Muscle layer of colon (tissue), 2 donors: Measurements from ENCODE around the gene PKIG.
A peak's percentile ranks its signal among the peaks of the same experiment; 100 is the strongest.

Experiments used
- H3K27ac ChIP-seq: one replicate; pipeline ENCODE4 v1.7.0; 2013; ENCODE audit warnings: low read depth, mild to moderate bottlenecking, low read length, moderate library complexity
- H3K27me3 ChIP-seq, 2 donors: one replicate each; pipeline ENCODE4 v1.7.0; 2013; ENCODE audit warnings: low read length in 2 of 2, mild to moderate bottlenecking in 2 of 2; ENCODE audit not compliant: insufficient read depth in 2 of 2, control insufficient read depth in 1 of 2
- H3K36me3 ChIP-seq: one replicate; pipeline ENCODE4 v1.7.0; 2013; ENCODE audit warnings: mild to moderate bottlenecking, low read length; ENCODE audit not compliant: insufficient read depth
- H3K4me1 ChIP-seq: one replicate; pipeline ENCODE4 v1.7.0; 2013; ENCODE audit warnings: mild to moderate bottlenecking, low read length; ENCODE audit not compliant: insufficient read depth
- H3K4me3 ChIP-seq, 2 donors: one replicate each; pipeline ENCODE4 v1.7.0; 2013; ENCODE audit warnings: low read length in 2 of 2, low read depth in 1 of 2, mild to moderate bottlenecking in 1 of 2, moderate library complexity in 1 of 2
- H3K9ac ChIP-seq: one replicate; pipeline ENCODE4 v1.7.0; 2013; ENCODE audit warnings: low read length
- H3K9me3 ChIP-seq: one replicate; pipeline ENCODE4 v1.7.0; 2013; ENCODE audit warnings: mild to moderate bottlenecking, low read length
- donor health status: abdominal sarcoma.
- donor health status: Adenocarcinoma of cecum.

Gene PKIG

DNA sequence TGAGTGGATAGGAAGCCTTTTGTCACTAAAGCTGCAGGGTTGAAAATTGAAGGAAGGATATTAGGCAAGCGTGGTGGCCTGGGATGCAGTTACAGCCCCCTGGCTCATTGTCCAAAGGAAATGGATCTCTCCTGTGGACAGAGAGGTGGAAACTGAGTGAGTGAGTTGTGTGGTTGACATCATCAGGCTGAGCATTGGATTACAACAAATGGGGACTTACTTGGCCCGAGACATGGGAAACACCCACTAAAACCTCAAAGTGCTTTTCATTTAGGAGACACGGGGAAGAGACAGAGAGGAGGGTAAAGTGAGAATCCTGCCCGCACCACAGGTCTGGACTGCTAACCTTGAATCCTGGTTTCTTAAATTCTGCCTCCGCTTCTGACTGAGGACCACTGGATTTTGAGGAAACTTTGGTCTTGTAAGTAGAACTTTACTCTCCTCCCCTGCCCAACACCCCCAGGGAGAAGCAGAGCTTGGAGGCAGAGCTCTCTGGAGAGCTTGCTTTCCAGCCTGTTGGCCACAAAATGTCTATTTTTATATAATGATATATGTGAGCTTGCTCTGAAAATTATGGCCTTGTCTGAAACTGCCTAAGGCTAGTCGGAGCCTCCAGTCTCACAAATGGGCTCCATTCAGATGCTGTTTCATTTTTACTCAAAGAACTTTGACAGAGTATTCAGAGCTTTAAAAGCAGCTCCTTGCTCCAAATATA is at the start of gene PKIG:
Gene PKIG, plus strand, starts transcription at position 269 of the 715 bp plus-strand sequence. CDS start 31,978 bp downstream, outside the sequence.
- H3K27ac ChIP-seq = peak within 1 kb of the TSS; percentile 71
- H3K36me3 ChIP-seq = no peaks in the 10 kb centered on the region
- H3K9ac ChIP-seq = peak within 1 kb of the TSS; percentile 41
- no peaks in the 10 kb centered on the region for H3K27me3 ChIP-seq
- peak within 1 kb of the TSS; percentile 33 to 52 for H3K4me3 ChIP-seq
- no peaks in the 10 kb centered on the region for H3K9me3 ChIP-seq
- H3K4me1 ChIP-seq = peaks cover 83% of the 10 kb centered on the region

GRCh38 chr20:44532981-44533331 is 49.4 kb upstream of the PKIG start:
- no peaks in the 10 kb centered on the region for H3K27me3 ChIP-seq
- peak overlapping the region; percentile 54 for H3K27ac ChIP-seq
- H3K4me1 ChIP-seq = peaks cover 39% of the 10 kb centered on the region
- H3K9me3 ChIP-seq = no peaks in the 10 kb centered on the region
- H3K36me3 ChIP-seq = no peaks in the 10 kb centered on the region
- no peak overlapping the region for H3K9ac ChIP-seq
- H3K4me3 ChIP-seq = peak overlapping the region in 1 of 2 donors; percentile 69

DNA sequence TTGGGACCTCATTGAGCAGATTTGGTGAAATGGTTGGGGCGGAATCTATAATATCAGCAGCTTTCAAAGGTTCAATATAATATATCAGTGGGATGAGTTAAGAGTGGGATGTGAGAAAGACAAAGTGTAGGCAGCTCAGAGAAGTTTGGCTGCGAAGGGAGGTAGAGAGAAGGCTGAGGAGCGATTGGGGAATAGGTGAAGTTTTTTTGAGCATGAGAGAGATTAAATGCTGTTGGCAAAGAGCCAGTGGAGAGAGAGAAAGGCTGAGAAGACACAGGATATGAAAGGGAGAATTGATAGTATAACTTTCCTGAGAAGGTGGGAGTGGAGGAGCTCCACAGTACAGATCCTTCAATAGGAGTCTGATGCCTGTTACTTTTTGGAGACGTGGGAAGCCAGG is 48.5 kb upstream of the PKIG start:
- no peaks in the 10 kb centered on the region for H3K9me3 ChIP-seq
- no peak overlapping the region for H3K9ac ChIP-seq
- peak overlapping the region; percentile 23 for H3K27ac ChIP-seq
- no peaks in the 10 kb centered on the region for H3K27me3 ChIP-seq
- H3K4me3 ChIP-seq = no peak overlapping the region
- peaks cover 49% of the 10 kb centered on the region for H3K4me1 ChIP-seq
- no peaks in the 10 kb centered on the region for H3K36me3 ChIP-seq

GRCh38 chr20:44536175-44536574 is 46.2 kb upstream of the PKIG start:
- Histone ChIP-seq H3K9me3 (no peaks in the 10 kb centered on the region), H3K4me3 (no peak overlapping the region), H3K36me3 (no peaks in the 10 kb centered on the region), H3K27ac (peak overlapping the region; percentile 21), H3K27me3 (no peaks in the 10 kb centered on the region), H3K4me1 (peaks cover 57% of the 10 kb centered on the region), H3K9ac (no peak overlapping the region)

GRCh38 chr20:44537993-44538392 is 44.4 kb upstream of the PKIG start:
- Histone ChIP-seq H3K27me3 (no peaks in the 10 kb centered on the region), H3K27ac (no peak overlapping the region), H3K9ac (no peak overlapping the region), H3K9me3 (no peaks in the 10 kb centered on the region), H3K4me3 (no peak overlapping the region), H3K36me3 (no peaks in the 10 kb centered on the region), H3K4me1 (peaks cover 49% of the 10 kb centered on the region)

GRCh38 chr20:44540834-44541233 is 41.5 kb upstream of the PKIG start:
- no peak overlapping the region for H3K4me3 ChIP-seq
- H3K9me3 ChIP-seq = no peaks in the 10 kb centered on the region
- H3K4me1 ChIP-seq = peaks cover 45% of the 10 kb centered on the region
- H3K27ac ChIP-seq = no peak overlapping the region
- no peaks in the 10 kb centered on the region for H3K36me3 ChIP-seq
- no peaks in the 10 kb centered on the region for H3K27me3 ChIP-seq
- H3K9ac ChIP-seq = no peak overlapping the region

DNA sequence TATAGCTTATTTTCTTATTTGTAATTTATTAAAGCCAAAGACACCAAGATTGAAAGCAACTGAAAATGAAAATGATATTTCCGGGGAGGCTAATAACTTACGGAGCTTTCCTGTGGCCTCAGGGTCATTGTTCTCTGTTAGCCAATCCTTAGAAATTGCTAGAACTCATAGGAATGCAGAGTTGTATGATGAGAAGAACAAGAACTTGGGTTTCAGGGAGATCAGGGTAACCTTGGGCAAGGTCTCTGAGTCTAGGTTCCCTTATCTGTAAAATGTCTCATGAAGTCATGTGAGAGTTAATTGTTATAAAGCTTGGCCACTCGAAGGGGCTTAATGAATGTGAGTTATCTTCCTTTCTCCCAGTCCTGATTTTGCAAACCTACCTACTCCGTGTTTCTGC is 40.4 kb upstream of the PKIG start:
- Histone ChIP-seq H3K36me3 (no peaks in the 10 kb centered on the region), H3K4me1 (peaks cover 38% of the 10 kb centered on the region), H3K27ac (peak overlapping the region; percentile 67)

DNA sequence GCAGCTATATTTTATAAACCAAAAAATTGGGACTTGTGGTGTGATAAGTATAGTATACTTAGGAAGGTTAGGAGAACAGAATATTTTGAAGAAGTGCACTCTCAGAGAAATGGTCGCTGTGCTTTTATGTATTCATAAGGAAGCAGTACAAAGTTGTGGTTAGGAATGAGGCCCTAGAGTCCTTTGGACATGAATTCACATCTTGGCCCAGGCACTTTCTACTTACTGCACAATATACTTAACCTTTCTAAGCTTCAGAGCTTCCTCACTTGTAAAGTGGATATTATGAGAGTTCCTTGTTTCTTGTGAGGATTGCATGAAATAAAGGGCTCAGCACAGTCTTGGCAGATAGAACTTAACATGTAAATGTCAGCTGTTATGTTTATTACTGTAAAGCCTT is 39.5 kb upstream of the PKIG start:
- no peak overlapping the region for H3K9ac ChIP-seq
- no peaks in the 10 kb centered on the region for H3K27me3 ChIP-seq
- H3K27ac ChIP-seq = no peak overlapping the region
- no peak overlapping the region for H3K4me3 ChIP-seq
- peaks cover 37% of the 10 kb centered on the region for H3K4me1 ChIP-seq
- no peaks in the 10 kb centered on the region for H3K36me3 ChIP-seq
- no peaks in the 10 kb centered on the region for H3K9me3 ChIP-seq

More for the DNA sequence above, 40.4 kb upstream of the PKIG start:
- no peak overlapping the region for H3K9ac ChIP-seq
- H3K27me3 ChIP-seq = no peaks in the 10 kb centered on the region
- H3K4me3 ChIP-seq = no peak overlapping the region
- H3K9me3 ChIP-seq = no peaks in the 10 kb centered on the region

DNA sequence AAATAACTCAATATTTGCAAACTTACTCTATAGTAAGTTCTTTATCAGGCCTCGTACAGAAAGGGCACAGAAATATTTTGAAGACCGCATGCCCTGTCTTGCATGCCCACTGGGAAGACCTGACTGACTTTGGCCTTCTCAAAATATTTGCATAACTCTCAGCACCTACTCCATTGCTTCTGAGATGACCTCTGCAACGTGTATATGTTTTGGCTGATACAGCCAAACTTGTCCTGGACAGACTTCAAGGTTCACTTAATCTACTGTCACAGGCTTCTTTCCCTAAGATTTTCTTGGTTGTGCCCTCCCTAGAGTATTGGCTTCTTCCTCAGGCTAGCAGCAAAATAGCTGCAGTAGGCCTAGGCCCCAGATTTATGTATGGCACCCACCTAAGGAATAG is 39.0 kb upstream of the PKIG start:
- no peak overlapping the region for H3K4me3 ChIP-seq
- peaks cover 37% of the 10 kb centered on the region for H3K4me1 ChIP-seq
- H3K36me3 ChIP-seq = no peaks in the 10 kb centered on the region
- no peak overlapping the region for H3K27ac ChIP-seq
- H3K9me3 ChIP-seq = no peaks in the 10 kb centered on the region
- no peaks in the 10 kb centered on the region for H3K27me3 ChIP-seq
- H3K9ac ChIP-seq = no peak overlapping the region

- peaks cover 37% of the 10 kb centered on the region for H3K4me1 ChIP-seq
- H3K36me3 ChIP-seq = no peaks in the 10 kb centered on the region
- no peak overlapping the region for H3K27ac ChIP-seq
- H3K27me3 ChIP-seq = no peaks in the 10 kb centered on the region
- no peaks in the 10 kb centered on the region for H3K9me3 ChIP-seq
- no peak overlapping the region for H3K9ac ChIP-seq
- no peak overlapping the region for H3K4me3 ChIP-seq
Measured at GRCh38 chr20:44544263-44544662, 38.1 kb upstream of the PKIG start.

DNA sequence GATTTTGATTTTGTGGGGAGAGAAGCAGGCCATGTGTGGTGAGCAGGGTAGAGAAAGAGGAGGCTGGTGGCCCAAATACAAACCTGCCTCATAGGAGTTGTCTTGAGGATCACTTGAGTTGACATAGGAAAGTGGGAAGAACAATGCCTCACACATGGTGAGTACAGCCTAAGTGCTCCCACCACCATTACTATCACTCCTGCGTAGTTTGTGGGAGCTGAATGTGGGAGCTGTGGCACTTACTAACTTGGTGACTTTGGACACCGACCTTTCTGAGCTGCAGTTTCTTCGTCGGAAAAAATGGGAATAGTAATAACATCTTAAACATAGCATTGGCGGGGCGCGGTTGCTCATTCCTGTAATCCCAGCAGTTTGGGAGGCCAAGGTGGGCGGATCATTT is 35.0 kb upstream of the PKIG start:
- Histone ChIP-seq H3K27me3 (no peaks in the 10 kb centered on the region), H3K36me3 (no peaks in the 10 kb centered on the region), H3K4me3 (no peak overlapping the region), H3K27ac (peak overlapping the region; percentile 37), H3K9ac (no peak overlapping the region), H3K4me1 (peaks cover 40% of the 10 kb centered on the region), H3K9me3 (no peaks in the 10 kb centered on the region)

DNA sequence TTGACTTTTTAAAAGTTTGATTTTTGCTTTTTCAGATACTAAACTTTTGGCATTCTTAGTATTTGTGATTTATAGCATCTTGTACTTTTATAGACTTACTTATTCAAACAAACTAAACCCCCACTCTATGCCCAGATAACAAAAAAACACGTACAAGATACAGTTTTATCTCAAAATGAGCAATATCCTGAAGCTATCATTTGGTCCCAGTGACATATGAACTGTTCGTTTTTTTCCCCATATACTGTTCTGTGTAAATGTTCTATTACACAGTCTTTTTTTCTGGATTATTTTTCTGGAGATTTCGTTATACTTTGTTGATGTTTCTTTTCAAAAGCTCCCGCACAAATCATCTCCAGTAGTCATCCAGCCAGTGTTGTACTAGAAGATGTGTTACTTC is 33.3 kb upstream of the PKIG start:
- Histone ChIP-seq H3K9me3 (no peaks in the 10 kb centered on the region), H3K4me1 (peaks cover 39% of the 10 kb centered on the region), H3K27me3 (no peaks in the 10 kb centered on the region), H3K4me3 (no peak overlapping the region), H3K9ac (no peak overlapping the region), H3K27ac (peak overlapping the region; percentile 51), H3K36me3 (no peaks in the 10 kb centered on the region)
